Adrenal gland (tissue), 12 donors: ENCODE data around the gene NAALADL2. TPM values are rescaled to one million over a fixed set of nuclear protein-coding genes. Genes with fewer than 3 reads are reported as not detected.

Experiments
- DNase-seq, 7 donors: peaks; one replicate each; pipeline ENCODE4 v3.0.0-alpha.2; 2019 to 2020
- H3K27ac ChIP-seq, 5 donors: fragments of 200-600 bp; sonication (generic) in 4 of 5; 1 replicate in 3 of 5; 2 replicates in 2 of 5; pipeline versions ENCODE4 v1.5.1 to v1.8.0; 2016 to 2020; ENCODE audit warnings: mild to moderate bottlenecking in 1 of 5
- H3K27me3 ChIP-seq: fragments of 200-600 bp; 2 replicates; pipeline ENCODE4 v1.8.0; 2021
- H3K36me3 ChIP-seq, 2 donors: fragments of 200-600 bp; replicated peaks in 1 of 2; 1 replicate in 1 of 2; 2 replicates in 1 of 2; pipeline versions ENCODE4 v1.5.1 to v1.8.0; 2018 to 2022
- H3K4me1 ChIP-seq, 2 donors: fragments of 200-600 bp; replicated peaks in 1 of 2; 1 replicate in 1 of 2; 2 replicates in 1 of 2; pipeline versions ENCODE4 v1.5.1 to v1.8.0; 2018 to 2021
- H3K4me3 ChIP-seq, 4 donors: fragments of 200-600 bp; sonication (generic) in 3 of 4; one replicate each; pipeline ENCODE4 v1.5.1; 2016 to 2018
- H3K9me3 ChIP-seq, 3 donors: fragments of 200-600 bp; sonication (generic) in 1 of 3; replicated peaks in 1 of 3; 1 replicate in 2 of 3; 2 replicates in 1 of 3; pipeline versions ENCODE4 v1.5.1 to v1.8.0; 2016 to 2021
- CTCF ChIP-seq, 6 experiments: fragments of 450-650 bp in 4 of 6; fragments of 200-600 bp in 2 of 6; sonication (generic) in 1 of 6; IDR thresholded peaks; 1 replicate in 5 of 6; 2 replicates in 1 of 6; pipeline versions ENCODE4 v1.5.1 to v1.8.0; 2016 to 2021; ENCODE audit warnings: antibody characterized with exemption in 6 of 6, mild to moderate bottlenecking in 2 of 6, moderate library complexity in 1 of 6
- POLR2A ChIP-seq, 2 donors: fragments of 450-650 bp; IDR thresholded peaks; one replicate each; pipeline ENCODE4 v1.6.1; 2017; ENCODE audit warnings: antibody characterized with exemption in 2 of 2, mild to moderate bottlenecking in 2 of 2, moderate library complexity in 1 of 2
- WGBS, 4 donors: extraction: QIAGEN DNeasy Blood & Tissue Kit in 2 of 4; methylation state at CpG; one replicate each; pipeline versions ENCODE4 v1.1.5 to v1.1.7; 2013 to 2017; 5-methylcytosine and 5-hydroxymethylcytosine counted together
- intact Hi-C, 2 donors: fragments of 100-400 bp; cut with DNase I; formaldehyde crosslinking; loops; one replicate each; pipeline versions ENCODE4 v1.14.1 to v1.15.0; 2022 to 2023
- polyA plus RNA-seq, 3 donors: library from polyadenylated mRNA; stranded (reverse); fragments of 200-250 nt in 2 of 3; fragments of 350-450 nt in 1 of 3; fragmentation: Illumina TruSeq in 1 of 3; extraction: RNeasy Lipid Tissue Mini Kit (QIAGEN cat#74804) in 1 of 3; gene quantifications; one replicate each; pipeline ENCODE4 v1.2.3, GENCODE V29; 2013 to 2014
- total RNA-seq, 9 donors: library from RNA; depleted of rRNA in 4 of 9; stranded (reverse); fragments of >200 nt in 4 of 9; fragments of 120-200 nt in 1 of 9; fragmentation: NEBNext Ultra II Directional in 1 of 9; extraction: Animal tissue kit (Norgen Biotek cat#: 25700) in 1 of 9; gene quantifications; one replicate each; pipeline versions ENCODE4 v1.1.0 to v1.2.4, GENCODE V29; 2013 to 2023
- donor health status: healthy with polysubstance abuse.
- donor health status: Bipolar disorder and iron deficiency.
- donor health status: DM: yes; HTN: yes; CAD: no.
- donor health status: DM: no; HTN: no; CAD: no.
- donor health status: DM: no; HTN: no; CAD: no.
- donor health status: DM: yes; HTN: yes; CAD: no.

The NAALADL2 gene
- total and polyA plus RNA-seq, 12 donors = 0.24 to 7.8 (median 4.8) TPM

GRCh38 chr3:175384569-175384968, 525.4 kb downstream of the NAALADL2 start:
- TF ChIP-seq POLR2A (IDR thresholded peaks at IDR 0.05) (no peak), CTCF (IDR thresholded peaks at IDR 0.05) (no peak)
- peaks cover 0 to 8% (median 0%) of the 10 kb centered on the region in 3 donors for H3K9me3 ChIP-seq
- H3K4me3 ChIP-seq = no peak overlapping the region
- no peak overlapping the region for H3K27ac ChIP-seq
- H3K36me3 ChIP-seq = no peaks in the 10 kb centered on the region
- intact Hi-C loops = no loop called here
- H3K4me1 ChIP-seq = peaks cover 0 to 14% of the 10 kb centered on the region in 2 donors
- no peaks in the 10 kb centered on the region for H3K27me3 ChIP-seq
- DNase-seq = no peak

- H3K27me3 ChIP-seq = no peaks in the 10 kb centered on the region
- no peaks in the 10 kb centered on the region for H3K36me3 ChIP-seq
- TF ChIP-seq POLR2A (IDR thresholded peaks at IDR 0.05) = no peak
- no peak for TF ChIP-seq CTCF (IDR thresholded peaks at IDR 0.05)
- H3K9me3 ChIP-seq = peaks cover 0 to 8% (median 0%) of the 10 kb centered on the region in 3 donors
- 68 to 70% (median 69%) methylated on average over 3 of the region's 3 CpGs for WGBS, 4 donors
- intact Hi-C loops = no loop called here
- H3K4me3 ChIP-seq = no peak overlapping the region
- H3K4me1 ChIP-seq = peaks cover 0 to 14% of the 10 kb centered on the region in 2 donors
- no peak for DNase-seq
- H3K27ac ChIP-seq = no peak overlapping the region
Measured at GRCh38 chr3:175386630-175387029, 527.5 kb downstream of the NAALADL2 start.

GRCh38 chr3:175389560-175389959, 530.4 kb downstream of the NAALADL2 start:
- no peak for TF ChIP-seq POLR2A (IDR thresholded peaks at IDR 0.05)
- WGBS, 4 donors = 50 to 77% (median 65%) methylated on average over 1 of the region's 1 CpG
- Histone ChIP-seq H3K4me1 (no peaks in the 10 kb centered on the region), H3K27ac (no peak overlapping the region), H3K9me3 (peaks cover 0 to 8% (median 0%) of the 10 kb centered on the region in 3 donors), H3K4me3 (no peak overlapping the region), H3K36me3 (no peaks in the 10 kb centered on the region), H3K27me3 (no peaks in the 10 kb centered on the region)
- intact Hi-C loops = no loop called here
- no peak for DNase-seq

GRCh38 chr3:175391601-175392000, 532.5 kb downstream of the NAALADL2 start:
- no peak for TF ChIP-seq POLR2A (IDR thresholded peaks at IDR 0.05)
- no peak for TF ChIP-seq CTCF (IDR thresholded peaks at IDR 0.05)
- no peak overlapping the region for H3K4me3 ChIP-seq
- intact Hi-C loops = no loop called here

GRCh38 chr3:175392653-175393052, 533.5 kb downstream of the NAALADL2 start:
- Histone ChIP-seq H3K4me3 (no peak overlapping the region), H3K4me1 (no peaks in the 10 kb centered on the region), H3K36me3 (no peaks in the 10 kb centered on the region), H3K9me3 (peaks cover 0 to 8% (median 0%) of the 10 kb centered on the region in 3 donors), H3K27me3 (no peaks in the 10 kb centered on the region), H3K27ac (no peak overlapping the region)
- WGBS, 4 donors = 61 to 82% (median 79%) methylated on average over 4 of the region's 4 CpGs
- DNase-seq = no peak
- TF ChIP-seq CTCF (IDR thresholded peaks at IDR 0.05) (no peak), POLR2A (IDR thresholded peaks at IDR 0.05) (no peak)
- intact Hi-C loops = no loop called here

More at GRCh38 chr3:175391601-175392000, 532.5 kb downstream of the NAALADL2 start:
- DNase-seq = no peak
- H3K36me3 ChIP-seq = no peaks in the 10 kb centered on the region
- 96 to 100% (median 100%) methylated on average over 1 of the region's 1 CpG for WGBS, 4 donors
- peaks cover 0 to 8% (median 0%) of the 10 kb centered on the region in 3 donors for H3K9me3 ChIP-seq
- H3K27ac ChIP-seq = no peak overlapping the region
- H3K27me3 ChIP-seq = no peaks in the 10 kb centered on the region
- H3K4me1 ChIP-seq = no peaks in the 10 kb centered on the region
